Measurements from ENCODE around the gene GRIK2. TPM values are rescaled to one million over a fixed set of nuclear protein-coding genes. Genes with fewer than 3 reads are reported as not detected.

Gene GRIK2
- total and polyA plus RNA-seq, 8 donors, result 0.61 to 3.5 (median 2.4) TPM

- TF ChIP-seq CTCF (IDR thresholded peaks at IDR 0.05), result no peak
- no peaks in the 10 kb centered on the region for H3K27me3 ChIP-seq
- H3K4me3 ChIP-seq, result no peak overlapping the region
- H3K4me1 ChIP-seq, result no peaks in the 10 kb centered on the region
- DNase-seq (no peak), ATAC-seq (no peak), FAIRE-seq (no peak)
- 67 to 75% methylated on average over 4 of the region's 4 CpGs for WGBS, 2 donors
- intact Hi-C loops (cut with DNase I), result no loop called here
- H3K27ac ChIP-seq, result no peak overlapping the region
- H3K36me3 ChIP-seq, result no peaks in the 10 kb centered on the region
- no peaks in the 10 kb centered on the region for H3K9me3 ChIP-seq
Measured at GRCh38 chr6:101879782-101880181, 486.3 kb downstream of the GRIK2 start.

GRCh38 chr6:101883505-101883904, 490.0 kb downstream of the GRIK2 start:
- WGBS, 2 donors, result 66 to 82% methylated on average over 3 of the region's 3 CpGs

GRCh38 chr6:101887532-101887931, 494.0 kb downstream of the GRIK2 start:
- H3K27ac ChIP-seq, result no peak overlapping the region
- no peaks in the 10 kb centered on the region for H3K9me3 ChIP-seq
- H3K36me3 ChIP-seq, result no peaks in the 10 kb centered on the region
- TF ChIP-seq CTCF (IDR thresholded peaks at IDR 0.05), result no peak
- intact Hi-C loops (cut with DNase I), result no loop called here
- DNase-seq, result no peak
- no peaks in the 10 kb centered on the region for H3K27me3 ChIP-seq
- no peak for FAIRE-seq
- no peaks in the 10 kb centered on the region for H3K4me1 ChIP-seq
- WGBS, 2 donors, result 45 to 69% methylated on average over 5 of the region's 5 CpGs
- no peak for ATAC-seq
- H3K4me3 ChIP-seq, result no peak overlapping the region

More at GRCh38 chr6:101883505-101883904, 490.0 kb downstream of the GRIK2 start:
- Histone ChIP-seq H3K36me3 (no peaks in the 10 kb centered on the region), H3K27ac (no peak overlapping the region), H3K9me3 (no peaks in the 10 kb centered on the region), H3K4me1 (no peaks in the 10 kb centered on the region), H3K27me3 (no peaks in the 10 kb centered on the region), H3K4me3 (no peak overlapping the region)
- TF ChIP-seq CTCF (IDR thresholded peaks at IDR 0.05), result no peak
- FAIRE-seq, result no peak
- no peak for ATAC-seq
- DNase-seq, result no peak
- intact Hi-C loops (cut with DNase I), result no loop called here

GRCh38 chr6:101907356-101908217, 514.1 kb downstream of the GRIK2 start:
- no peak for ATAC-seq
- 75 to 80% methylated on average over 6 of the region's 6 CpGs for WGBS, 2 donors

More at GRCh38 chr6:101907356-101908217, 514.1 kb downstream of the GRIK2 start:
- Histone ChIP-seq H3K4me3 (no peak overlapping the region), H3K27me3 (no peaks in the 10 kb centered on the region), H3K36me3 (no peaks in the 10 kb centered on the region), H3K9me3 (no peaks in the 10 kb centered on the region), H3K4me1 (no peaks in the 10 kb centered on the region), H3K27ac (no peak overlapping the region)
- DNase-seq, result no peak
- TF ChIP-seq CTCF (IDR thresholded peaks at IDR 0.05), result no peak
- FAIRE-seq, result no peak
- intact Hi-C loops (cut with DNase I), result no loop called here

Data from pancreas (tissue), 10 donors.